GM12878 (cell line): Measurements from ENCODE around the gene POMT2. TPM values are rescaled to one million over a fixed set of nuclear protein-coding genes. Genes with fewer than 3 reads are reported as not detected.

ENCODE experiments used
- ATAC-seq: fragments of 200-7000 bp; cut with Tn5 transposase; 3 replicates; pipeline ENCODE4 v1.9.1; 2020; ENCODE audit warnings: mild to moderate bottlenecking, moderate library complexity
- BruUV-seq: library from RNA; stranded (reverse); fragments of 400-500 nt; replicated peaks from 2 replicates; lab custom pipeline; 2021; lab: Mats Ljungman, UMichigan
- CTCF ChIA-PET: fragments of 300-600 bp; sonication (Branson Sonifier 250); formaldehyde crosslinking; extraction: SDS; loops from one replicate; lab custom pipeline; 2021; ENCODE audit warnings: inconsistent platforms; lab: Yijun Ruan, JAX
- POLR2A ChIA-PET: fragments of 350-600 bp; formaldehyde crosslinking; extraction: SDS; loops from one replicate; lab custom pipeline; 2021; ENCODE audit warnings: inconsistent platforms; lab: Charles Lee
- RAD21 ChIA-PET: fragments of 300-600 bp; sonication (Branson Sonifier 250); formaldehyde crosslinking; loops from one replicate; lab custom pipeline; 2023; ENCODE audit warnings: antibody characterized with exemption; ENCODE audit not compliant: unreplicated experiment; lab: Charles Lee
- SMC1A ChIA-PET: fragments of 300-600 bp; sonication (Branson Sonifier 250); formaldehyde crosslinking; loops from one replicate; lab custom pipeline; 2023; ENCODE audit not compliant: unreplicated experiment, uncharacterized antibody; lab: Charles Lee
- DNase-seq: peaks from one replicate; pipeline ENCODE4 v3.0.0-alpha.2; 2011; ENCODE audit warnings: low read depth, low spot score
- FAIRE-seq: peaks from 3 replicates; lab custom pipeline; 2011; peaks lifted over from hg19 to GRCh38; lab: Jason Lieb, UNC
- H2AFZ ChIP-seq: 2 replicates; pipeline ENCODE4 v1.6.0; 2011; ENCODE audit warnings: low read depth, low read length, control low read depth; ENCODE audit not compliant: control insufficient read depth
- H3K27ac ChIP-seq: 2 replicates; pipeline ENCODE4 v1.5.1; 2011; ENCODE audit warnings: control low read depth; ENCODE audit not compliant: control insufficient read depth, insufficient read depth
- H3K27me3 ChIP-seq, 2 experiments: replicated peaks in 1 of 2; 2 replicates each; pipeline versions ENCODE4 v1.6.0 to v1.6.1; 2011; ENCODE audit warnings: low read length in 1 of 2; ENCODE audit not compliant: control insufficient read depth in 2 of 2, insufficient read depth in 2 of 2
- H3K36me3 ChIP-seq, 2 experiments: 2 replicates each; pipeline ENCODE4 v1.5.1; 2011; ENCODE audit warnings: low read length in 1 of 2; ENCODE audit not compliant: control insufficient read depth in 2 of 2, insufficient read depth in 2 of 2
- H3K4me1 ChIP-seq: 2 replicates; pipeline ENCODE4 v1.6.1; 2011; ENCODE audit warnings: mild to moderate bottlenecking, low read length, moderate library complexity, mixed read lengths; ENCODE audit not compliant: control insufficient read depth, insufficient read depth
- H3K4me2 ChIP-seq: 2 replicates; pipeline ENCODE4 v1.6.0; 2011; ENCODE audit warnings: control low read depth; ENCODE audit not compliant: control insufficient read depth, insufficient read depth
- H3K4me3 ChIP-seq: fragments of 200-600 bp; sonication (generic); 2 replicates; pipeline ENCODE4 v1.5.1; 2016
- H3K79me2 ChIP-seq: 2 replicates; pipeline ENCODE4 v1.6.0; 2011; ENCODE audit warnings: low read length; ENCODE audit not compliant: control insufficient read depth, insufficient read depth
- H3K9ac ChIP-seq: 2 replicates; pipeline ENCODE4 v1.8.0; 2011; ENCODE audit warnings: low read length, control low read depth, mixed read lengths; ENCODE audit not compliant: control insufficient read depth, insufficient read depth
- H3K9me3 ChIP-seq: replicated peaks from 3 replicates; pipeline ENCODE4 v1.5.1; 2011; ENCODE audit warnings: mild to moderate bottlenecking, low read length; ENCODE audit not compliant: control insufficient read depth, insufficient read depth
- H4K20me1 ChIP-seq: 2 replicates; pipeline ENCODE4 v1.6.0; 2011; ENCODE audit not compliant: control insufficient read depth, insufficient read depth
- BCL11A ChIP-seq: IDR thresholded peaks from 2 replicates; pipeline ENCODE4 v1.6.1; 2011; ENCODE audit warnings: low read depth, low read length
- CHD1 ChIP-seq: IDR thresholded peaks from 2 replicates; pipeline ENCODE4 v1.6.1; 2012; ENCODE audit warnings: low read depth, low read length, improper control_type of control experiment
- MEF2A ChIP-seq: IDR thresholded peaks from 2 replicates; pipeline ENCODE4 v1.6.1; 2011; ENCODE audit warnings: low read depth, mild to moderate bottlenecking, low read length, moderate library complexity; ENCODE audit not compliant: insufficient read depth
- RAD51 ChIP-seq: fragments of 450-650 bp; IDR thresholded peaks from 2 replicates; pipeline ENCODE4 v1.6.1; 2016; ENCODE audit warnings: moderate library complexity, mild to moderate bottlenecking, inconsistent platforms
- RELA ChIP-seq: fragments of 450-650 bp; IDR thresholded peaks from 2 replicates; pipeline ENCODE4 v1.8.0; 2014; ENCODE audit warnings: borderline replicate concordance; ENCODE audit not compliant: partially characterized antibody
- RFX5 ChIP-seq: IDR thresholded peaks from 2 replicates; pipeline ENCODE4 v1.6.1; 2011; ENCODE audit warnings: low read depth, low read length, improper control_type of control experiment
- SRF ChIP-seq, 2 experiments: IDR thresholded peaks; 2 replicates each; pipeline ENCODE4 v1.6.1; 2011; ENCODE audit warnings: low read depth in 2 of 2, low read length in 2 of 2, mild to moderate bottlenecking in 1 of 2, moderate library complexity in 1 of 2
- STAT3 ChIP-seq: IDR thresholded peaks from 2 replicates; pipeline ENCODE4 v1.6.1; 2011; ENCODE audit warnings: low read depth, low read length, improper control_type of control experiment
- WGBS: methylation state at CpG from one replicate; pipeline ENCODE4 v1.1.6; 2016; ENCODE audit warnings: low lambda C conversion rate; ENCODE audit not compliant: insufficient replicate concordance, insufficient coverage; ENCODE audit errors: missing lambda C conversion rate; 5-methylcytosine and 5-hydroxymethylcytosine counted together
- in situ Hi-C: fragments of 300-500 bp; cut with MboI; formaldehyde crosslinking; loops from 9 replicates; pipeline ENCODE4 v1.14.3; 2018; ENCODE audit warnings: mixed read lengths
- intact Hi-C: fragments of 100-400 bp; cut with micrococcal nuclease; formaldehyde crosslinking; loops from one replicate; pipeline ENCODE4 v1.14.2; 2022; ENCODE audit not compliant: unreplicated experiment
- polyA plus RNA-seq, 11 experiments: library from polyadenylated mRNA; depleted of rRNA in 4 of 11; unstranded in 6 of 11; stranded (reverse) in 5 of 11; fragments of >200 nt; fragmentation: Nextera tagmentation in 4 of 11; fragmentation: Illumina TruSeq in 1 of 11; extraction: Ambion mirVana in 4 of 11; extraction: Trizol in 1 of 11; gene quantifications; 1 replicate in 1 of 11; 2 replicates in 10 of 11; pipeline versions ENCODE4 v1.2.1 to v1.2.3, GENCODE V29; 2011 to 2016; ENCODE audit warnings: inconsistent platforms in 2 of 11, missing spikeins in 2 of 11, low read depth in 1 of 11
- total RNA-seq, 4 experiments: library from RNA; depleted of rRNA in 3 of 4; stranded (reverse); fragments of >200 nt in 3 of 4; fragmentation: Illumina TruSeq in 1 of 4; extraction: Trizol in 1 of 4; gene quantifications; 2 replicates each; pipeline versions ENCODE4 v1.2.1 to v1.2.3, GENCODE V29; 2013 to 2021
- TF ChIP-seq, protein P1 (sequence below): IDR thresholded peaks from 2 replicates; pipeline ENCODE4 v1.6.1; 2012; ENCODE audit warnings: low read depth, low read length, improper control_type of control experiment
- TF ChIP-seq, protein P2 (sequence below): fragments of 450-650 bp; IDR thresholded peaks from 2 replicates; pipeline ENCODE4 v1.6.1; 2016; ENCODE audit warnings: mild to moderate bottlenecking
- TF ChIP-seq, protein P3 (sequence below): fragments of 450-650 bp; IDR thresholded peaks from 2 replicates; pipeline ENCODE4 v1.6.1; 2017; ENCODE audit warnings: mild to moderate bottlenecking
- TF ChIP-seq, protein P4 (sequence below): IDR thresholded peaks from 2 replicates; pipeline ENCODE4 v1.6.1; 2012; ENCODE audit warnings: improper control_type of control experiment, low read depth, low read length; ENCODE audit not compliant: insufficient replicate concordance
- TF ChIP-seq, protein P5 (sequence below): IDR thresholded peaks from 2 replicates; pipeline ENCODE4 v1.6.1; 2011; ENCODE audit warnings: mild to moderate bottlenecking, low read depth, low read length, moderate library complexity; ENCODE audit not compliant: insufficient replicate concordance

The POMT2 gene
- total and polyA plus RNA-seq, 10 of the 15 experiments (the other 5 are each of a cell fraction or from before 2014, with no cell fraction given), result 0.23 to 13.9 (median 6.5) TPM

DNA sequence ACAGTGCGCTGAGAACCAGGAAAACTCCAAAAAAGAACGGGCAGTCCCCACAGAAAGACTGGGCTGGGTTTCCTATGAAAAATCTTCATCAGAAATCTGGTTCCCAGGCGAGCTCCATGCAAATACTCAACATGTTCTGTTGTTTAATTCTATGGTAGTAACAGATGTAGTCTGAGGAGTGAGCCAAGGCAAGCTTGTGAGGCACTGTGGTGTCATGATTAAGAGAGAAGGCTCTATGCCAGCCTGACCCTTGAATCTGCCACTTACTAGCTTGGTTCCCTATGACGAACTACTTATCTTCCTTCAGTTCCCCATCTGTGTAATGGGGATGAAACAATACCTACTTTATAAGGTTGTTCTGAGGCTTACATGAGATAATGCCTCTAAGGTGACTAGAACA, 10.7 kb downstream of the POMT2 start:
- Histone ChIP-seq H3K9me3 (no peaks in the 10 kb centered on the region), H3K79me2 (no peaks in the 10 kb centered on the region), H3K27ac (no peak overlapping the region), H4K20me1 (no peaks in the 10 kb centered on the region), H3K36me3 (no peaks in the 10 kb centered on the region; a peak in 1 of 4 replicates), H2AFZ (no peak overlapping the region), H3K4me2 (no peak overlapping the region), H3K9ac (no peak overlapping the region), H3K27me3 (no peaks in the 10 kb centered on the region), H3K4me3 (no peak overlapping the region), H3K4me1 (no peaks in the 10 kb centered on the region)
- TF ChIP-seq RFX5, result no peak
- TF ChIP-seq, protein P1, sequence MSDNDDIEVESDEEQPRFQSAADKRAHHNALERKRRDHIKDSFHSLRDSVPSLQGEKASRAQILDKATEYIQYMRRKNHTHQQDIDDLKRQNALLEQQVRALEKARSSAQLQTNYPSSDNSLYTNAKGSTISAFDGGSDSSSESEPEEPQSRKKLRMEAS, result no peak
- TF ChIP-seq, protein P2, sequence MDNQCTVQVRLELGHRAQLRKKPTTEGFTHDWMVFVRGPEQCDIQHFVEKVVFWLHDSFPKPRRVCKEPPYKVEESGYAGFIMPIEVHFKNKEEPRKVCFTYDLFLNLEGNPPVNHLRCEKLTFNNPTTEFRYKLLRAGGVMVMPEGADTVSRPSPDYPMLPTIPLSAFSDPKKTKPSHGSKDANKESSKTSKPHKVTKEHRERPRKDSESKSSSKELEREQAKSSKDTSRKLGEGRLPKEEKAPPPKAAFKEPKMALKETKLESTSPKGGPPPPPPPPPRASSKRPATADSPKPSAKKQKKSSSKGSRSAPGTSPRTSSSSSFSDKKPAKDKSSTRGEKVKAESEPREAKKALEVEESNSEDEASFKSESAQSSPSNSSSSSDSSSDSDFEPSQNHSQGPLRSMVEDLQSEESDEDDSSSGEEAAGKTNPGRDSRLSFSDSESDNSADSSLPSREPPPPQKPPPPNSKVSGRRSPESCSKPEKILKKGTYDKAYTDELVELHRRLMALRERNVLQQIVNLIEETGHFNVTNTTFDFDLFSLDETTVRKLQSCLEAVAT, result no peak
- TF ChIP-seq RAD51, result no peak
- TF ChIP-seq RELA, result no peak
- TF ChIP-seq BCL11A, result no peak
- no peak for TF ChIP-seq CHD1
- TF ChIP-seq, protein P3, sequence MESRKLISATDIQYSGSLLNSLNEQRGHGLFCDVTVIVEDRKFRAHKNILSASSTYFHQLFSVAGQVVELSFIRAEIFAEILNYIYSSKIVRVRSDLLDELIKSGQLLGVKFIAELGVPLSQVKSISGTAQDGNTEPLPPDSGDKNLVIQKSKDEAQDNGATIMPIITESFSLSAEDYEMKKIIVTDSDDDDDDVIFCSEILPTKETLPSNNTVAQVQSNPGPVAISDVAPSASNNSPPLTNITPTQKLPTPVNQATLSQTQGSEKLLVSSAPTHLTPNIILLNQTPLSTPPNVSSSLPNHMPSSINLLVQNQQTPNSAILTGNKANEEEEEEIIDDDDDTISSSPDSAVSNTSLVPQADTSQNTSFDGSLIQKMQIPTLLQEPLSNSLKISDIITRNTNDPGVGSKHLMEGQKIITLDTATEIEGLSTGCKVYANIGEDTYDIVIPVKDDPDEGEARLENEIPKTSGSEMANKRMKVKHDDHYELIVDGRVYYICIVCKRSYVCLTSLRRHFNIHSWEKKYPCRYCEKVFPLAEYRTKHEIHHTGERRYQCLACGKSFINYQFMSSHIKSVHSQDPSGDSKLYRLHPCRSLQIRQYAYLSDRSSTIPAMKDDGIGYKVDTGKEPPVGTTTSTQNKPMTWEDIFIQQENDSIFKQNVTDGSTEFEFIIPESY, result no peak
- no peak for TF ChIP-seq STAT3
- TF ChIP-seq SRF (IDR thresholded peaks at IDR 0.05; ENCODE audit: low read depth in 2 of 2, low read length in 2 of 2), result no peak
- TF ChIP-seq, protein P4, sequence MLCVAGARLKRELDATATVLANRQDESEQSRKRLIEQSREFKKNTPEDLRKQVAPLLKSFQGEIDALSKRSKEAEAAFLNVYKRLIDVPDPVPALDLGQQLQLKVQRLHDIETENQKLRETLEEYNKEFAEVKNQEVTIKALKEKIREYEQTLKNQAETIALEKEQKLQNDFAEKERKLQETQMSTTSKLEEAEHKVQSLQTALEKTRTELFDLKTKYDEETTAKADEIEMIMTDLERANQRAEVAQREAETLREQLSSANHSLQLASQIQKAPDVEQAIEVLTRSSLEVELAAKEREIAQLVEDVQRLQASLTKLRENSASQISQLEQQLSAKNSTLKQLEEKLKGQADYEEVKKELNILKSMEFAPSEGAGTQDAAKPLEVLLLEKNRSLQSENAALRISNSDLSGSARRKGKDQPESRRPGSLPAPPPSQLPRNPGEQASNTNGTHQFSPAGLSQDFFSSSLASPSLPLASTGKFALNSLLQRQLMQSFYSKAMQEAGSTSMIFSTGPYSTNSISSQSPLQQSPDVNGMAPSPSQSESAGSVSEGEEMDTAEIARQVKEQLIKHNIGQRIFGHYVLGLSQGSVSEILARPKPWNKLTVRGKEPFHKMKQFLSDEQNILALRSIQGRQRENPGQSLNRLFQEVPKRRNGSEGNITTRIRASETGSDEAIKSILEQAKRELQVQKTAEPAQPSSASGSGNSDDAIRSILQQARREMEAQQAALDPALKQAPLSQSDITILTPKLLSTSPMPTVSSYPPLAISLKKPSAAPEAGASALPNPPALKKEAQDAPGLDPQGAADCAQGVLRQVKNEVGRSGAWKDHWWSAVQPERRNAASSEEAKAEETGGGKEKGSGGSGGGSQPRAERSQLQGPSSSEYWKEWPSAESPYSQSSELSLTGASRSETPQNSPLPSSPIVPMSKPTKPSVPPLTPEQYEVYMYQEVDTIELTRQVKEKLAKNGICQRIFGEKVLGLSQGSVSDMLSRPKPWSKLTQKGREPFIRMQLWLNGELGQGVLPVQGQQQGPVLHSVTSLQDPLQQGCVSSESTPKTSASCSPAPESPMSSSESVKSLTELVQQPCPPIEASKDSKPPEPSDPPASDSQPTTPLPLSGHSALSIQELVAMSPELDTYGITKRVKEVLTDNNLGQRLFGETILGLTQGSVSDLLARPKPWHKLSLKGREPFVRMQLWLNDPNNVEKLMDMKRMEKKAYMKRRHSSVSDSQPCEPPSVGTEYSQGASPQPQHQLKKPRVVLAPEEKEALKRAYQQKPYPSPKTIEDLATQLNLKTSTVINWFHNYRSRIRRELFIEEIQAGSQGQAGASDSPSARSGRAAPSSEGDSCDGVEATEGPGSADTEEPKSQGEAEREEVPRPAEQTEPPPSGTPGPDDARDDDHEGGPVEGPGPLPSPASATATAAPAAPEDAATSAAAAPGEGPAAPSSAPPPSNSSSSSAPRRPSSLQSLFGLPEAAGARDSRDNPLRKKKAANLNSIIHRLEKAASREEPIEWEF, result no peak
- TF ChIP-seq, protein P5, sequence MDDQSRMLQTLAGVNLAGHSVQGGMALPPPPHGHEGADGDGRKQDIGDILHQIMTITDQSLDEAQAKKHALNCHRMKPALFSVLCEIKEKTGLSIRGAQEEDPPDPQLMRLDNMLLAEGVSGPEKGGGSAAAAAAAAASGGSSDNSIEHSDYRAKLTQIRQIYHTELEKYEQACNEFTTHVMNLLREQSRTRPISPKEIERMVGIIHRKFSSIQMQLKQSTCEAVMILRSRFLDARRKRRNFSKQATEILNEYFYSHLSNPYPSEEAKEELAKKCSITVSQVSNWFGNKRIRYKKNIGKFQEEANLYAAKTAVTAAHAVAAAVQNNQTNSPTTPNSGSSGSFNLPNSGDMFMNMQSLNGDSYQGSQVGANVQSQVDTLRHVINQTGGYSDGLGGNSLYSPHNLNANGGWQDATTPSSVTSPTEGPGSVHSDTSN, result no peak
- no peak for TF ChIP-seq MEF2A
- ATAC-seq (no peak), DNase-seq (no peak), FAIRE-seq (no peak)
- ChIA-PET SMC1A (interaction anchor here (1.4 to 1.7 kb wide), 2 partner anchors 9 to 11 kb away, joined by 4 to 5 read pairs; no protein-coding TSS in a partner anchor), RAD21 (no interaction called here), CTCF (interaction anchor here (1.4 kb wide), 2 partner anchors 18 to 159 kb away, joined by 3 read pairs; no protein-coding TSS in a partner anchor), POLR2A (no interaction called here)
- in situ Hi-C loops, result no loop called here
- WGBS, result 75% methylated on average over 4 of the region's 4 CpGs
- intact Hi-C loops, result no loop called here
- BruUV-seq, result no TSS peak
